Gastroesophageal sphincter (tissue), 3 donors: ENCODE measurements around the gene CPNE6.

Experiments used
- EP300 ChIP-seq: sonication (generic); formaldehyde crosslinking; IDR thresholded peaks from one replicate; pipeline ENCODE4 v1.6.1; 2017; ENCODE audit warnings: antibody characterized with exemption, mild to moderate bottlenecking
- POLR2A ChIP-seq, 2 donors: fragments of 450-650 bp; IDR thresholded peaks; one replicate each; pipeline ENCODE4 v1.6.1; 2017; ENCODE audit warnings: antibody characterized with exemption in 2 of 2, mild to moderate bottlenecking in 2 of 2, moderate library complexity in 1 of 2
- POLR2AphosphoS5 ChIP-seq: sonication (generic); formaldehyde crosslinking; IDR thresholded peaks from one replicate; pipeline ENCODE4 v1.6.1; 2017; ENCODE audit warnings: antibody characterized with exemption
- TF ChIP-seq, protein P1 (sequence below), 4 experiments: fragments of 200-600 bp in 2 of 4; fragments of 450-650 bp in 2 of 4; sonication (generic) in 1 of 4; IDR thresholded peaks; one replicate each; pipeline ENCODE4 v1.5.1; 2017 to 2019; ENCODE audit warnings: antibody characterized with exemption in 4 of 4, mild to moderate bottlenecking in 2 of 4, moderate library complexity in 2 of 4

DNA sequence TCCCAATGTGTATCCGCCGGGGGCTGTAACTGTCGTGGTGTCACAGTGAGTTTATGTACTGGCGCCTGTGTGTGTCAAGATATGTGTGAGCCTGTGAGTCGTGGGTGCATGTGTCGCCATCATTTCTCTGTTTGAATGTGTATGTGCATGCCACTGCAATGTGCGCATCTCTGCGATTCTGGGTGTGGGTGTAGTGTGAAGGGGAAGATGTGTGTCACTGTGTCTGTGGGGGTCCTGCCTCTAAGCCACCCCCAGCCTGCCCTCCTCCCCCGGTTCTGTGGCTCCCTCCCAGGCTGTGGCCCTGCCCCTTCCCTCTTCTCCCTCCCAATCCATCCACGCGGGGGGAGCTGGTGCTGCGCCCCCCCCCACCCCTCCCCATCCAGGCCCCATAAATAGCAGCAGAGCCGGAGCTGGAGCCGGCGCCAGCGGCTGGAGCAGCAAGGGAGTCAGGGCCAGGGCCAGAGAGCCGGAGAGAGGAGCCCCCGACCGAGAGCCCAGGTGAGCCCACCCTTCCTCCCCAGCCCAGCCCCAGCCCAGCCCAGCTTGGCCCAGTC is at the start of gene CPNE6:
- no peak for TF ChIP-seq EP300
- TF ChIP-seq POLR2A (IDR thresholded peaks at IDR 0.05) = no peak
- TF ChIP-seq POLR2AphosphoS5 = no peak
- TF ChIP-seq, protein P1, sequence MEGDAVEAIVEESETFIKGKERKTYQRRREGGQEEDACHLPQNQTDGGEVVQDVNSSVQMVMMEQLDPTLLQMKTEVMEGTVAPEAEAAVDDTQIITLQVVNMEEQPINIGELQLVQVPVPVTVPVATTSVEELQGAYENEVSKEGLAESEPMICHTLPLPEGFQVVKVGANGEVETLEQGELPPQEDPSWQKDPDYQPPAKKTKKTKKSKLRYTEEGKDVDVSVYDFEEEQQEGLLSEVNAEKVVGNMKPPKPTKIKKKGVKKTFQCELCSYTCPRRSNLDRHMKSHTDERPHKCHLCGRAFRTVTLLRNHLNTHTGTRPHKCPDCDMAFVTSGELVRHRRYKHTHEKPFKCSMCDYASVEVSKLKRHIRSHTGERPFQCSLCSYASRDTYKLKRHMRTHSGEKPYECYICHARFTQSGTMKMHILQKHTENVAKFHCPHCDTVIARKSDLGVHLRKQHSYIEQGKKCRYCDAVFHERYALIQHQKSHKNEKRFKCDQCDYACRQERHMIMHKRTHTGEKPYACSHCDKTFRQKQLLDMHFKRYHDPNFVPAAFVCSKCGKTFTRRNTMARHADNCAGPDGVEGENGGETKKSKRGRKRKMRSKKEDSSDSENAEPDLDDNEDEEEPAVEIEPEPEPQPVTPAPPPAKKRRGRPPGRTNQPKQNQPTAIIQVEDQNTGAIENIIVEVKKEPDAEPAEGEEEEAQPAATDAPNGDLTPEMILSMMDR (IDR thresholded peaks at IDR 0.05) = no peak
